Activated CD8-positive, alpha-beta memory T cell treated with anti-CD3 and anti-CD28 coated beads, Interleukin-2, amount 50 U/mL, for 24 hours (primary cell): ENCODE measurements around the gene SLC25A21.

Source experiments
- DNase-seq: peaks from one replicate; pipeline ENCODE4 v3.0.0-alpha.2; 2020; ENCODE audit errors: extremely low read depth

The SLC25A21 gene

GRCh38 chr14:37143475-37143874 lies 28.9 kb downstream of the SLC25A21 start:
- DNase-seq = no peak

GRCh38 chr14:37142835-37143401 lies 29.5 kb downstream of the SLC25A21 start:
- no peak for DNase-seq

DNA sequence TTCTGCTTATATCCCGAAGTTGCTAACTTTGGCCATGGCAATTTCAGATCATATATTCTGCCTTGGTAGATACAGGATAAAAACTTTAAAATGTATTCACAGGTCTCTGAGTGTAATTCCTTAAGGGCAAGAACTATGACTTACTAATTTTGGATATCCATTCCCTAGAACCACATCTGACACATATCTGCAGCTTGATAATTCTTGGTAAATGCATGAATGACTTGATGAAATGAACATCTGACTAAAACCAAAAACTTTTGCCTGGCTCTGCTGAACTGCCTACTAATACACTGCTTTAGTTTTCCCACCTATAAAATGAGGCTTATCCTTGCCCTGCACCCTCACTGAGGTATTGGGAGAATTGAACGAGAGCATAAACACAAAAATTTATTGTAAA lies 32.2 kb downstream of the SLC25A21 start:
- DNase-seq = no peak

DNA sequence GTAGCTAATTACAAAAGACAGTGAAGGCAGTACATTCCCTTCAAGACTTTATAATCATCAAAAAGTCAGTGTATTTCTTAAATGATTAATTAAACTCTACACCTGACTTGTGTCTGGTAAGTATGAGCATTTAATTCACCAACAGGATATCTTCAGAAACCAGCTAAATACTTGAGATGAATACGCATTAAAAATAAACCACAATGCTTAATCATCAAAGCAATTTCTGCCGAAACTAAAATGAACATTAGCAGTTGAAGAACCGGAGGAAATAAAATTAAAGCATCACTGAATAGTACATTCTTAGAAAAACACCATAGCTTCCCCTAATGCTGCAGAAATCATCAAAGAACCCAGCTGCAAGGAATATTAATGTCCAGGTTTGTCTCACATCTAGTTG lies 32.7 kb downstream of the SLC25A21 start:
- no peak for DNase-seq

GRCh38 chr14:37138898-37139297 lies 33.5 kb downstream of the SLC25A21 start:
- no peak for DNase-seq

DNA sequence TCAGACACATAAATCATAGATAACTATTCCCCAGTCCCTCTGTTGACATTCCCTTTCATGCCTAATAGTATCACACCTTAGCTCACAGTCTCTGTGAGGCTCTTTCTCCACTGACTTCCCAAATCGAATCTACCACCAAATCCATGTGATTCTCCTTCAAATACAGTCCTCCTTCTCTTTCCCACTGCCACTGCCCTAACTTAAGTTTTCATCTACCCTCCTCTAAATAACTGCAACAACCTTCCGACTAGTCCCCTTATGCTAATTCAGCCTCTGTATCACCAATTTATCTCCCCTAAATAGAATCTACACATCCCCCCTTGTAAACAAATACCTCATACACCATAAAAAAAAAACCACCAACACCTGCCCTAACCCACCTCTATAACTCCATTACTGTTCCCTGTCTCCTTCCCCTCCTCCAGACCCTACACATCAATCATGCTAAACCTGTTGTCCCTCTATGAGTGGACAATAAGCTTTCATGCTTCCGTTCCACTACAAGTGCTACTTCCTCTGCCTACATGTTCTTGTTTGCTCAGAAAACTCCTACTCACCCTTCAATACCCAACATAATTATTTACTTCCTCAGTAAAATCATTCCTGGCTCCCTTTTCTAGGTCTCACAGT lies 39.0 kb downstream of the SLC25A21 start:
- no peak for DNase-seq

- DNase-seq = no peak
Observed at GRCh38 chr14:37131205-37131604, 41.2 kb downstream of the SLC25A21 start.

DNA sequence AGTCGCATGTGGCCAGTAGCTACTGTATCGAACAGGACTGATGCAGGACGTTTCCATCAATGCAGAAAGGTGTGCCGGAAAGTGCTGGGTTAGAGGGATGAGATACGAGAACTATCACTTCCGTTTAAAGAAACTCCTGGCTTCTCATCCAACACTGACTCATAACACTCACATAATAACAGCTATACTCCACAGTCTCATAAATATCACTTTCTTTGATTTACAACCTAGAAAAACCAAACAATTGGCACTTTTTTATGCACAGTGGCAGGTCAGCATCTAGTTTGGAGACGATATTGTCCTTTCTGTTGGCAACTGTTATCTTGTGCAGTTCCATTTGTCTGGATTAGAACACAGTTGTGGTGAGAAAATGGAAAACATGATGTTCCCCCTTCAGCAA lies 43.4 kb downstream of the SLC25A21 start:
- no peak for DNase-seq

DNA sequence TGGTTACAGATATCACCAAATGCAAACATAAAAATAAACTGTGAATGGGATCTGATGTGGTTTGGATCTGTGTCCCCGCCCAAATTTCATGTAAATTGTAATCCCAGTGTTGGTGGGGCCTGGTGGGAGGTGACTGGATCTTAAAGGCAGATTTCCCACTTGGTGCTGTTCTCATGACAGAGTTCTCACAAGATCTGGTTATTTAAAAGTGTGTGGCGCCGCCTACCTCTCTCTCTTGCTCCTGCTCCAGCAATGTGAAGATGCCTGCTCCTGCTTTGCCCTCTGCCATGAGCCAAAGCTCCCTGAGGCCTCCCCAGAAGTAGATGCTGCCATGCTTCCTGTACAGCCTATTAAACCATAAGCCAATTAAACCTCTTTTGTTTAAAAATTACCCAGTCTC lies 47.8 kb downstream of the SLC25A21 start:
- no peak for DNase-seq

- no peak for DNase-seq
Observed at GRCh38 chr14:37122919-37123639, 49.3 kb downstream of the SLC25A21 start.

- no peak for DNase-seq
Observed at GRCh38 chr14:37122288-37122687, 50.1 kb downstream of the SLC25A21 start.

GRCh38 chr14:37118673-37119366 lies 53.6 kb downstream of the SLC25A21 start:
- DNase-seq = no peak

- no peak for DNase-seq
Observed at GRCh38 chr14:37116933-37117849, 55.2 kb downstream of the SLC25A21 start.

- DNase-seq = no peak
Observed at GRCh38 chr14:37115406-37115805, 57.0 kb downstream of the SLC25A21 start.

GRCh38 chr14:37114559-37114958 lies 57.8 kb downstream of the SLC25A21 start:
- no peak for DNase-seq

- DNase-seq = no peak
Observed at GRCh38 chr14:37114002-37114401, 58.4 kb downstream of the SLC25A21 start.

- DNase-seq = no peak
Observed at GRCh38 chr14:37098132-37098531, 74.3 kb downstream of the SLC25A21 start.

DNA sequence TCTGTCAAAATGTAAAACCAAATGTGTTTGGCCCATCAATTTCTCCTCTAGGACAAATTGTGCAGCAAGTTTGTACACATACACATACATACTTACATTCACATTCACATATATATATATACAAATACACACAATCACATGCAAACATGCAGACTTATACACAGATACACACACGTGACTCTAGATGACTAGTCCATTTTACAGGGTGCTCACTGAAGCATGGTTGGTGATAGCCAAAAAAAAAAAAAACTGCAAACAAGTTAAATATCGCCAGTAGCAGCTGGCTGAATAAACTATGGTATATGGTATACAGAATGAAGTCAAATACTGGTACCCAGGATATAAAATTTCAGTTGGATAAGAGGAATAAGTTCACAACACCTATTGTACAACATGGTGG lies 77.9 kb downstream of the SLC25A21 start:
- no peak for DNase-seq

DNA sequence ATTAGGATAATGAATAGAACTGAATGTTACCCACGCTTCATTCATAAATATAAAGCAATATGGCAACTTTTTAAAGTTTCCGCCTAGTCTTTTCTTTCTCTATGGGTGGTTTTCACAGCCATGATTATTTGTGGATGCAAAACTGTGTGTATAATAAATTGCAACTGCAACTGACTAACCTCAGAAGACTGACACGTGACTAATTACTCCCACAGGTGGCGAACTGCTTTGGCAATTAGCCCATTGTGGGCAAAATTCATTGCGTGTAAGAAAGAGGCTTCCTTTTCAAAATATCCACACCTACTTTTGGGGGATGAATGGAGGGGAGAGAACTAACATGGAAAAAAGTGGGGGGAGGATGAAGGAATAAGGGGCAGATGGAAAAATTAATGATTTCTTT lies 79.0 kb downstream of the SLC25A21 start:
- no peak for DNase-seq

DNA sequence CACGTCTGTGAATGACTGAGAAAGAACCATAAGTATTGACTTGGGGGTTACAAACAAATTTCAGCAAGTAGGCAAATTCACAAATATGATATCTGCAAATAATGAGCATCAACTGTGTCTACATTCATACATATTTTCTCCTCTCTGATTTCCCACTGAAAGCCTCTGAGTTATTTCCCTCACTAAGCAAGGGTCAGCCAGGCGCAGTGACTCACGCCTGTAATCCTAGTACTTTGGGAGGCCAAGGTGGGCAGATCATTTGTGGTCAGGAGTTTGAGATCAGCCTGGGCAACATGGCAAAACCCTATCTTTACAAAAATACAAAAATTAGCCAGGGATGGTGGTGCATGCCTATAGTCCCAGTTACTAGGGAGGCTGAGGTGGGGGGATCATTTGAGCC lies 80.8 kb downstream of the SLC25A21 start:
- no peak for DNase-seq

- DNase-seq = no peak
Observed at GRCh38 chr14:37090026-37090425, 82.4 kb downstream of the SLC25A21 start.

GRCh38 chr14:37089410-37089809 lies 83.0 kb downstream of the SLC25A21 start:
- no peak for DNase-seq
